ENCODE data around the gene RNF175.
A peak's percentile ranks its signal among the peaks of the same experiment; 100 is the strongest.

The RNF175 gene

GRCh38 chr4:153785910-153786721, 26.3 kb upstream of the RNF175 start:
- peak; percentile 50 for DNase-seq (ENCODE audit: low spot score)

DNA sequence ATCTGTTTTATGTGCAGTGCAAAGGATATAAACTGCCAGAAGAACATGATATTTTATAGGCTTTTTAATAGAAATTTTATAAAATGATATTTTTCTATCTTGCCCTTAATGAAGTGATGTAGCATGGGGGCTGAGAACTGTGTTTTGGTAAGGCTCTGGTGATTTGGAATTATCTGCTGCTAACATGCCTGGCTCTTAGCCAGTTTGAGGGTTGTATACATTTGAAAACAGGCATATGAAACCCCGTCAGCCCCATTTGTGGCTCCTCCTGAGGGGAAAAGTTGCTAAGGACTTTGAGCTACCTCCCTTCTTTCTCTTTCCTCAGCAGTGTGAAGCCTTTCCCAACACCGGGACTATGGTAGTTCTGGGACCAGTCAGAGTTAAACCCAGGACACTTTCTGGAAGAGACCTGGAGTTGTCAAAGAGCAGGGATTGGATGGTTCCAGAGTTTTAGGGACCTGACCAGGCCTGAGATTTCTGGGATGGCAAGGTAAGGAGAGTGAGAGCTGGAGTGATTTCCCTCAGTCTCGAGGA, 24.4 kb upstream of the RNF175 start:
- no peak for DNase-seq (ENCODE audit: low spot score)

DNA sequence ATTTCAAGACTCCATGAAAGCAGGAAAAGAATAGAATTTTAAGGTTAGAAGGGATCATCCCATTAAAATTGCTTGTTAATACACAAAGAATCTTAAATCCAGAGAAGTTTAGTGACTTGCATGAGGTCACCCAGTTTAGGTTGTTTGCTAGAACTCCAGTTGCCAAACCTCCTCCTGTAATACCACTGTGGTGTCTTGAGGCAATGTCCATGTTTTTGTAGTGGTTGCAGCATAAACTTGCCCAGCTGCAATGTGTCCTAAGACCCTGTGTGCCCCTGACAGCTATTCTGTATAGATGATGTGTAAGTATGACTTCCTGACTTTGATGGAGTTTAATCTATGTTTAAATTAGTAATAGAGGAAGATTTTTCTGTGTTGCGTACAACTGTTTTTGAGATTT, 22.8 kb upstream of the RNF175 start:
- no peak for DNase-seq (ENCODE audit: low spot score)

GRCh38 chr4:153781717-153782416, 22.0 kb upstream of the RNF175 start:
- peak; percentile 50 for DNase-seq (ENCODE audit: low spot score)

- no peak for DNase-seq (ENCODE audit: low spot score)
These were observed 21.5 kb upstream of the RNF175 start for GRCh38 chr4:153781280-153781679.

DNA sequence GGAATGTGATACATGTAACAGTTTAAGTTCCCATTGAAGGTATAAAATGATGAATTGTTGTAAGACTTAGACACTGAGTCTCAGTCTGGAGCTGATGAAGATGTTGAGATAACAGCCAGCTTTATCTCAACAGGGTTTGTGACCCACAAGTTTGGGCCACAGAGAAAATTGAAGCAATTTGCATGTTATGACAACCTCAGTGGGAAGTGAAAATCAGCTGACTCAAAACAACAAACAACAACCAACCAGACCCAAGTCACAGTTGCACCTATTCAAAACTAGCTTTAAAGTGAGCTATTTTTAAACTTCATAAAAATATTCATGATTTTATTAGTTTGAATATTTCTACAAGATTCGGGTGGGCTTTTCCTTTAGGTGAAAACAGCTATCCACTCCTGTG, 21.1 kb upstream of the RNF175 start:
- no peak for DNase-seq (ENCODE audit: low spot score)

GRCh38 chr4:153780221-153780620, 20.4 kb upstream of the RNF175 start:
- DNase-seq (ENCODE audit: low spot score): no peak

GRCh38 chr4:153778383-153778782, 18.6 kb upstream of the RNF175 start:
- DNase-seq (ENCODE audit: low spot score): no peak

DNA sequence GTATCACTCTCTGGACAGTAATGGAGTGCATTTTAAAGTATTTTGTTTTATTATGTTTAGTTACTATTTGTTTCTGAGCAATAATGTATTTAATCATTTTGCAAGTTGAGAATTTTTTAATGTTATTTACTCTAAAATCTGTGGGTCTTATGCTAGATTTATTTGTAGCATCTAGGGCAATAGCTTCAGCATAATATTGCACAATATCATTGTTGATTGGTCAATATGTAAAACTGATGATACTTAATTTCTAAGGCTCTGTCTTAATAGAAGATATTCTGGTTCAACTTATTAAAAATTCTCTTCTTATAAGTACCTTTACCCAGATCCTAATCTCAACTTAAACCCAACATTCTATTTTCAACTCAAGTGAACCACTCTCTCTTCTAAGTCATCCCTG, 17.6 kb upstream of the RNF175 start:
- no peak for DNase-seq (ENCODE audit: low spot score)

- DNase-seq (ENCODE audit: low spot score): no peak
These were observed 16.8 kb upstream of the RNF175 start for GRCh38 chr4:153776601-153777000.

DNA sequence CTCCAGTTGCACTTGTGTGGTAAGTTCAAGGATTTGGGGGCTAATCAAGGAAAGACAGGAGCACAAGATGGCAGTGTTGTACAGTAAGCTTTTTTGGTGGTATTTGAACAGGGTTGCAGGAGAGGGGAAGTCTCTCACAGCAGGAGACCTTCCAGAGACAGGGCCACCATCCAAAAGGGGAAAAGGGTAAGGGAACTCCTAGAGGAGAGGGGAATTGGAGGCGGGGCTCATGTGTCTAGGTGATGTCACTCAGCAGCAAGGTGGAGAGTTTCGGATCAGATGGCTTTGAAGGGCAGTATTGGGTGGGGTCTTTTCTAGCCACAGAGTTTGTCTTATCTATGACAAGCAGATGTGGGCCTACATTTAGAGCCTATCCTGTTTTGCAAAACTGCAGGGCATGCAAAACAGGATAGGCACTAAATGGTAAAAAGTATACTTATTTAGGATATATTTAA, 13.4 kb upstream of the RNF175 start:
- no peak for DNase-seq (ENCODE audit: low spot score)

- DNase-seq (ENCODE audit: low spot score): no peak
These were observed 11.2 kb upstream of the RNF175 start for GRCh38 chr4:153771046-153771445.

GRCh38 chr4:153766758-153767157, 6.9 kb upstream of the RNF175 start:
- DNase-seq (ENCODE audit: low spot score): no peak

GRCh38 chr4:153765894-153766293, 6.1 kb upstream of the RNF175 start:
- no peak for DNase-seq (ENCODE audit: low spot score)

- no peak for DNase-seq (ENCODE audit: low spot score)
These were observed 5.0 kb upstream of the RNF175 start for GRCh38 chr4:153764601-153765368.

- no peak for DNase-seq (ENCODE audit: low spot score)
These were observed 3.6 kb upstream of the RNF175 start for GRCh38 chr4:153763404-153763803.

DNA sequence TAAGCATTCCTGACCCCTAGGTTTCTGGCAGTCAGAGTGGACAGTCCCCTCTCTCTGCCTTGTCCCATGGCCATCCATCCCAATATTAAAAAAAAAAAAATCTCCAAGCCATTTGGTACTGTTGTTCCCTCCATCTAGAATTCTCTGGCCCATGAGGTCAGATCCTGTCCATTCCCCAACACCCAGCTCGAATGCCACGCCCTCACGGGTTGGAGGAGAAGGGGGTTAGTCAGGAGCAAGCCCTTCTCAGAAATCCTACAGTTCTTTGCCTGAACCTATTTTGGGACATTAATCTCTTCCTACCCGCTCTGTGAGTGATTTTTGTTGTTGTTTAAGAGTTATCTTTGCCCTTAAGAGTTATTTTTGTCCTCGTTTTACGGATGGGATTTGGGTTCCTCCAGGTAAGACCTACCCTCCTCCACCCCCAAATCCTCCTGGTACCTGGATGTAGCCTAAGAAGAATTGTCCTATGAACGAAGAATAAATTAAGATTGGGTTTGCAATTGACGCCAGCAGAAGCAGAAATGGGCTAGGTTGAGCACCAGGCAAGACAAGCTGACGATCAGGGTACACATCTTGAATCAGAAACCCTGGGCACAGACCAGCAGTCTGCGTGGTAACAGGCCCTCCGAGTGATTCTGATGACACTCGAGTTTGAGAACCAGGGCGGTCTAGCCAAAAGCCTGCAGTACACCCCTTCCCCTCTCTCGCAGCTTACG, 977 bp downstream of the RNF175 start:
- DNase-seq (ENCODE audit: low spot score): no peak

DNA sequence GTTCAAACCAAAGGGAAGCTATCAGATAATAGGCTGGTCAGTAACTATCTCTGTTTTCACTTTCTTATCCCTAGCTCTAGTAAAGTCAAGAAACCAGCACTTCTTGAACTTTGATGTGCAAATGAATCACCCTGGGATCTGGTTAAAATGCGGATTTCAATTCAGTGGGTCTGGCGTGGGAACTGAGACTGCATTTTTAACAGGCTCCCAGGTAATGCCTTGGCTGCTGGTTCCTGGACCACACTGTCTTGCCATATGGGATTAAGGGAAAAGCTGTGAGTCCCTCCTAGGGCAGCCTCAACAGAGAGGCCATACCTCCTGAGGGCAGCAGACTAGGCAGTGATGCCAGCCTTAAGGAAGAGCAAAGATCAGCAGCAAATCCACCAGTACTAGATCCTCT, 1.7 kb downstream of the RNF175 start:
- DNase-seq (ENCODE audit: low spot score): no peak

GRCh38 chr4:153757407-153757806, 2.4 kb downstream of the RNF175 start:
- no peak for DNase-seq (ENCODE audit: low spot score)

DNA sequence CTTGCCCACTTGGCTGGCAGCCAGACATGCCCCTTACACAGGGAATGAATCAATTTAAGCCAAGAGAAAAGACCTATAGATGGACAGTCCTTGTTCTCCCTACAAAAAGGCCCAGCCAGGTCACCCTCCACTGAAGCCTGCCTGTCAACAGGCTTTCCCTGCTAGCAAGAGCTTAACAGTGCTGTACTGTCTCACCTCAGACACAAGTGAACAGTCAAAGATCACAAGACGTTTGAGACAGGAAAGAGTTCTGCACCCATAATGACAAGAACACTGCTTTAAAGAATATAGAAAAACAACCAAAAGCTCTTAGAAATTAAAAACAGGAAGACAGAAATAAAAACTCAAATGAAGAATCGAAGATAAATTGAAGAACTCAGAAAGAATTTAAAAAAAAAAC, 4.6 kb downstream of the RNF175 start:
- no peak for DNase-seq (ENCODE audit: low spot score)

DNA sequence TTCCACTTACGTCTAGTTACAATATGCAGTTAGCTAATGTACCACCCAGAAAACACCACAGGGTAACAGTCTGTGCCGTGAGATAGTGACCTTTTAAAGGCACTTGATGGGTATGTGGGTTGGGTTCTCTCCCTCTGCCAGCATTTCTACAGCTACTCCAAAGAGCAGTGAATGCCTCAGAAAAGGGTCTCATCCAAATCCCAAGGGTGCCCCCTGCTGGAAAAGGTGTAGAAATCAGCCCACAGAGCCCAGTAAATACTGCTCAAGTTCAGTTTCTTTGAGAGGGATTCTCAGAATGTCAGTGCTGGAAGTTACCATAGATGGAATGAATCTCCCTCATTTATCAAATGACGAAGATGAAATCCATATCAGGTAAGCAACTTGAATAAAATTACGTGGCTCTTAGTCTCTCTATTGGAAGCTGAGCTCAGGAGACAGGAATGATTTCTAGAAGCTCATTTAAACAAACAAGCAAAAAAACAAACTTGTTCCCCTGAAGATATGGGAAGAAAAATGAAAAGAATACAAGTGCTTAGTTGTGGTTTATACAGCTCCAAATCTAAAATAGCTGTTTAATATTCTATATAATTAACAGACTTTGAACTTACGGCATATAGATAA, 9.5 kb downstream of the RNF175 start:
- DNase-seq (ENCODE audit: low spot score): peak; percentile 68

Data from GM03348 (cell line).